Right cardiac atrium (tissue), 5 donors: ENCODE measurements around the gene TTC39C. TPM values are rescaled to one million over a fixed set of nuclear protein-coding genes. Genes with fewer than 3 reads are reported as not detected.
A peak's percentile ranks its signal among the peaks of the same experiment; 100 is the strongest.
"Not testable (repeated sequence)": the region's sequence is repeated elsewhere in the genome, so short reads cannot be mapped to it uniquely, and the experiment has no call there.

ENCODE experiments used
- ATAC-seq, 2 donors: fragments of 200-7000 bp; cut with Tn5 transposase; one replicate each; pipeline versions ENCODE4 v1.8.0 to v1.9.1; 2020; ENCODE audit warnings: moderate library complexity in 2 of 2, mild to moderate bottlenecking in 1 of 2
- DNase-seq, 3 donors: peaks; one replicate each; pipeline ENCODE4 v3.0.0-alpha.2; 2020
- H3K27ac ChIP-seq: one replicate; pipeline ENCODE4 v1.5.1; 2013; ENCODE audit warnings: mild to moderate bottlenecking, low read length, control low read depth, moderate library complexity
- H3K27me3 ChIP-seq: one replicate; pipeline ENCODE4 v1.6.1; 2013; ENCODE audit not compliant: control insufficient read depth, insufficient read depth
- H3K4me1 ChIP-seq: one replicate; pipeline ENCODE4 v1.6.1; 2013; ENCODE audit warnings: low read length; ENCODE audit not compliant: control insufficient read depth, insufficient read depth
- H3K4me3 ChIP-seq: one replicate; pipeline ENCODE4 v1.5.1; 2013; ENCODE audit warnings: low read length, control low read depth
- H3K9me3 ChIP-seq: one replicate; pipeline ENCODE4 v1.6.1; 2013; ENCODE audit warnings: low read length; ENCODE audit not compliant: control insufficient read depth
- WGBS: extraction: QIAGEN DNeasy Blood & Tissue Kit; methylation state at CpG from one replicate; pipeline ENCODE4 v1.1.7; 2013; 5-methylcytosine and 5-hydroxymethylcytosine counted together
- intact Hi-C, 4 donors: fragments of 100-400 bp; cut with DNase I; formaldehyde crosslinking; loops; one replicate each; pipeline versions ENCODE4 v1.11.0 to v1.14.0; 2022 to 2023
- polyA plus RNA-seq: library from polyadenylated mRNA; stranded (reverse); fragments of 200-250 nt; gene quantifications from one replicate; pipeline ENCODE4 v1.2.3, GENCODE V29; 2013
- total RNA-seq, 4 donors: library from RNA; stranded (reverse); fragmentation: NEBNext Ultra II Directional; extraction: Animal tissue kit (Norgen Biotek cat#: 25700); gene quantifications; one replicate each; pipeline ENCODE4 v1.2.1, GENCODE V29; 2021
- donor health status: healthy with polysubstance abuse.
- donor health status: DM: no; HTN: yes; CAD: no.
- donor health status: DM: no; HTN: no; CAD: no.
- donor health status: DM: no; HTN: yes; CAD: no; lungs with severe emphysema.
- donor health status: DM: yes; HTN: yes; CAD: no.

Gene TTC39C
- total and polyA plus RNA-seq, 5 donors, result 2.8 to 11.0 (median 5.4) TPM

DNA sequence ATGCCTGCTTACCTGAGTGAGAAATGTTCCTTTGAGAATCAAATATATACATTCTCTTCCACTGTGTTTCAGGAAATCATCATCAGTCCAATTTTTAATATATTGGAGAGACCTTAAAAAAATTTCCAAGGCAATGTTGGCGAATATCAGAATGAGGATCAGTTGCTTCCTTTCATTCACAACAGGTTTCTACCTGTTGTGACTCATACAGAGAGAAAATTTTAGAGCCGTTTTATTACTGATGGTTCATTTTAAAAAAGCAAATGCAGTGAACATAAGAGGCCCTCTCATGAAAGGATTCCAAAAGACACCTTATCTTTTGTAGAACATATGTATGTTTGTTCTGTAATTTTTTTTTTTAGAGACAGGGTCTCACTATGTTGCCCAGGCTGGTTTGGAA is 42.0 kb downstream of the TTC39C start:
- no peak for ATAC-seq
- 85% methylated on average over 2 of the region's 2 CpGs for WGBS
- Histone ChIP-seq H3K9me3 (no peaks in the 10 kb centered on the region), H3K4me1 (no peaks in the 10 kb centered on the region), H3K4me3 (no peak overlapping the region), H3K27me3 (no peaks in the 10 kb centered on the region), H3K27ac (no peak overlapping the region)
- intact Hi-C loops, result no loop called here
- no peak for DNase-seq

DNA sequence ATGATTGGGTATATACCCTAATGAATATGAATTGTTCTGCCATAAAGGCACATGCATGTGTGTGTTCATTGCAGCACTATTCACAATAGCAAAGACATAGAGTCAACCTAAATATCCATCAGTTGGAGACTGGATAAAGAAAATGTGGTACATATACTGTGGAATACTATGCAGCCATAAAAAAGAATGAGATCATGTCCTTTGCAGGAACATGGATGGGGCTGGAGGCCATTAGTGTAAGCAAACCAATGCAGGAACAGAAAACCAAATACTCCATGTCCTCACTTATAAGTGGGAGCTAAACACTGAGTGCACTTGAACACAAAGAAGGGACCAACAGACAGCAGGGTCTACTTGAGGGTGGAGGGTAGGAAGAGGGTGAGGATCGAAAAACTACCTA is 43.2 kb downstream of the TTC39C start:
- Histone ChIP-seq H3K4me1 (no peaks in the 10 kb centered on the region), H3K27me3 (no peaks in the 10 kb centered on the region), H3K9me3 (no peaks in the 10 kb centered on the region), H3K27ac (no peak overlapping the region), H3K4me3 (no peak overlapping the region)
- ATAC-seq, result no peak
- DNase-seq, result no peak
- WGBS, result 94% methylated on average over 1 of the region's 1 CpG
- intact Hi-C loops, result no loop called here

DNA sequence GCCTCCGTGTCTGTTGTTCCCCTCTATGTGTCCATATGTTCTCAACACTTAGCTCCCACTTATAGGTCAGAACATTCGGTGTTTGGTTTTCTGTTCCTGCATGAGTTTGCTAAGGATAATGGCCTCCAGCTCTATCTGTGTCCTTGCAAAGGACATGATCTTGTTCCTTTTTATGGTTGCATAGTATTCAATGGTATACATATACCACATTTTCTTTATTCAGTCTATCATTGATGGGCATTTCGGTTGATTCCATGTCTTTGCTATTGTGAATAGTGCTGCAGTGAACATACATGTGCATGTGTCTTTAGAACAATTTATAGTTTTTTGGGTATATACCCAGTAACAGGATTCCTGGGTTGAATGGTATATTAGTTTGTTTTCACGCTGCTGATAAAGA is 44.8 kb downstream of the TTC39C start:
- H3K27ac ChIP-seq, H3K9me3 ChIP-seq, H3K4me1 ChIP-seq, H3K4me3 ChIP-seq, ATAC-seq, intact Hi-C loops, H3K27me3 ChIP-seq, DNase-seq: not testable (repeated sequence)
- WGBS, result 98% methylated on average over 4 of the region's 4 CpGs

DNA sequence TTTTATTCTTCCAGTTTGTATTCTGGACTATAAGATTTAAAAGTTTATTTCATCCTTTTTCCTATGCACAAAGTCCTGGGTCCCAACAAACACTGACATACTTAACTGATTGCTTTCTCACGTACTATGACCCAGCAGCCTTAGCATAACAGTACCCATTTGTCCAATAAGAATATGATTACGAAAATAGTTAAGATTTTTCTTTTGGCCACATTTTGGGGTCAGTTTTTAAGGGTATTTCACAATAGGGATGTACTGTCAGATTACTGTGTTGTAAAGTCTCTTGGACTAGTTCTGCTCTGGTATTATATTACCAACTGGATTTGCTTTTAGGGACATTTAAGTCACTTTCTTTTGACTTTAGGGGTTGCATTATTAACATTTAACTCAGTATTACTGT is 46.1 kb downstream of the TTC39C start:
- H3K27me3 ChIP-seq, result no peaks in the 10 kb centered on the region
- no peaks in the 10 kb centered on the region for H3K4me1 ChIP-seq
- no peak overlapping the region for H3K27ac ChIP-seq
- DNase-seq, result no peak
- no peaks in the 10 kb centered on the region for H3K9me3 ChIP-seq
- intact Hi-C loops, result no loop called here
- 65% methylated on average over 2 of the region's 2 CpGs for WGBS
- H3K4me3 ChIP-seq, result no peak overlapping the region
- ATAC-seq, result peak; percentile 54 to 62

DNA sequence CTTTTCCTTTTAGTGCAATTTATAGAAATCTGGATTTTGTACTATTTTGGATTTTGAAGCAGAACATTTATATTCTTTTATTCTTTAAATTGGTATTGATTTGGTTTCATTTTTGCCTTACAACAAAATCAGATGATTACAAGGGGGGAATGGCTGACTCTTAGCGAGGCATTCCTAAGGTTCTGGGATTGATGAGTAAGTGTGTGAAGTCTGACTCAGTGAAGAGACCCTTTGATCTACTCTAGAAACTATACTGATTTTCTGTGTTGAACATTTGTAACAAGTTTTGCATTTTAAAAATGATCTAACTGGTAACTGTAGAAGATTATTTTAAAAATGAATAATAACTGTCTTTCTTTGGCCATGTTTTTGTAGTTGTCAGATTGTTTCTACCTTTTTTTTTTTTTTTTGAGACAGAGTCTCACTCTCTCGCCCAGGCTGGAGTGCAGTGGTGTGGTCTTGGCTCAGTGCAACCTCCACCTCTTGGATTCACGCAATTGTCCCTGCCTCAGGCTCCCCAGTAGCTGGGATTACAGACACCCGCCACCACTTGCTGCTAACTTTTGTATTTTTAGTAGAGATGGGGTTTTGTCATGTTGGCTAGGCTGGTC is 48.7 kb downstream of the TTC39C start:
- no peak overlapping the region for H3K27ac ChIP-seq
- intact Hi-C loops, result no loop called here
- ATAC-seq, result no peak
- H3K27me3 ChIP-seq, result no peaks in the 10 kb centered on the region
- no peaks in the 10 kb centered on the region for H3K4me1 ChIP-seq
- H3K9me3 ChIP-seq, result no peaks in the 10 kb centered on the region
- H3K4me3 ChIP-seq, result no peak overlapping the region
- DNase-seq, result no peak
- WGBS, result 94% methylated on average over 4 of the region's 4 CpGs

DNA sequence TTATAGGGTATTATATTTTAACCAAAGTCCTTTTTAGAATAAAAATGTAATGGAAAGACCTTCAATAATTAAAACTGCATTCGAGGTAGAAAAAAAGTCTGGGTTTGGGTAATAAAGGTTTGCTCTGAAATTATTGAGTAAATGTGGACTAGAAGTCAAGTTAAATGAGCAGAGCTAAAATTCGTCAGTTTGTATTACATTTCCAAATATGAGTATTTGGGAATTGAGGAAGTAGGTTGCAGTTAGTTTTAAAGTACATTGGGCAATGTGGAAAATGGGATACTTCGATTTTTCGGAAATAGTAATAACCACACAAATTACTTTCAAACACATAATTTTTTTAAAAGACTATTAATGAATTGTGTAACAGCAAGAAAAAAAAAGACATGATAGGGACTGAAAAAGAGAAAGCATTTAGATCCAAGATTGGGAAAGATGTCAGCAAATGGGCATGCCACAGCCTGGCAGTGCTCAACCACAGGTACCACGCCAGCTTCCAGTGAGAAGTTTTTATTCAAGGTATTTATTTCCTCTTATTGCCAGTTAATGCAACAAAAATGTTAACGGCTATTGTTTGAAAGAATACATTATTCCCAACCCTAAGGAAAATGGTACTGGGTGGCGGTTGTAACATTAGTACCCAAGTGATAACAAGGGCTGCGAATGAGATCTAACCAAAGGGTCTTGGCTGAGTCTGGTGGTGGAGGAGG is 50.0 kb downstream of the TTC39C start:
- Histone ChIP-seq H3K9me3 (no peaks in the 10 kb centered on the region), H3K4me1 (no peaks in the 10 kb centered on the region), H3K4me3 (no peak overlapping the region), H3K27me3 (no peaks in the 10 kb centered on the region), H3K27ac (no peak overlapping the region)
- intact Hi-C loops, result no loop called here
- DNase-seq (no peak), ATAC-seq (no peak)
- 91% methylated on average over 8 of the region's 8 CpGs for WGBS

DNA sequence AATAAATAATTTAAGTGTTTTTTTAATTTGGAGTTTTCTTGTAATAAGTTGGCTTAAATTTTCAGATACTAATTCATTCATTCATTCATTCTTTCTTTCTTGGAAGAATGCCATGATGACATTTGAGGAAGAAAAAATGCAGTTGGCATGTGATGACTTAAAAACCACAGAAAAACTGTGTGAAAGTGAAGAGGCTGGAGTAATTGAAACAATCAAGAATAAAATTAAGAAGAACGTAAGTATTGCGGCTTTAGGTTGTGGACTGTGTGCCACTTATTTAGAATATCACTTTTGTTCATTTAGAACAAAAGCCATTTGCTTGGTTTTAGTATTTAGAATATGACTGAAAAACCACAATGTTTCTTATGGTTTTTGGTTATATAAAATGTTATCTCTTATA is 51.4 kb downstream of the TTC39C start:
- Histone ChIP-seq H3K9me3 (no peaks in the 10 kb centered on the region), H3K4me1 (no peaks in the 10 kb centered on the region), H3K4me3 (no peak overlapping the region), H3K27ac (no peak overlapping the region), H3K27me3 (no peaks in the 10 kb centered on the region)
- 95% methylated on average over 2 of the region's 2 CpGs for WGBS
- DNase-seq (no peak), ATAC-seq (no peak)
- intact Hi-C loops, result no loop called here

DNA sequence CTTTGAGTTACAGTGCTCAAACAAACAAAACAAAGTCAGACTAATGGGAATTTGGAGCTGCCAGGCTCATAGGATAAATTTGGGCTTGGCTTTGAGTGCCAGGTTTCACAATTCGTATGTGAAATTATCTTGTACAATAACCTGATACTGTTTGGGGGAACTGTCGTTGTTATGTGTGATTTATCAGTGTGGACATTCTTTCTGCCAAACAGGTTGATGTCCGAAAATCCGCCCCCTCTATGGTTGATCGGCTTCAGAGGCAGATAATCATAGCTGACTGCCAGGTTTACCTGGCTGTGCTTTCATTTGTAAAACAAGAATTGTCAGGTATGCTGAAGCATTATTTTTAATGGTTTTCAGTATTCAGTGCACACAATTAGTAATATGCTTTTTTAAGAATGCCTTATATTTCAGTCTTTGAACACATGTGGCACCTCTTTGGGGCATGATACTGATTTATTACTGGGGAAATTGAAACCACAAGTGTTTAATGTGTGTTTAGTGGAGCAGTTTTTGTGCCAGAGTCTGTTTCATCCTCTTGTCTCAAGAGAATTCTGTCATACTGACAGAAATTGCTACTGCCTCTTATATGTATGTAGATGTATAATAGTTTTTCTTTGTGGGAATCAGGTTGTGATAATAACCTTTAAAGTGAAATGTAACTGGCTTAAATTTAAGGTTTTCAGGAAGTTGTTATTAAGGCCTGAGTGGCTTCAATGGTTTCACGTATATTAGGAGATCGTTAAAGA is 54.6 kb downstream of the TTC39C start:
- WGBS, result 70% methylated on average over 7 of the region's 7 CpGs
- Histone ChIP-seq H3K4me1 (no peaks in the 10 kb centered on the region), H3K4me3 (no peak overlapping the region), H3K9me3 (no peaks in the 10 kb centered on the region), H3K27me3 (no peaks in the 10 kb centered on the region), H3K27ac (no peak overlapping the region)
- intact Hi-C loops, result no loop called here
- ATAC-seq (no peak), DNase-seq (no peak)

DNA sequence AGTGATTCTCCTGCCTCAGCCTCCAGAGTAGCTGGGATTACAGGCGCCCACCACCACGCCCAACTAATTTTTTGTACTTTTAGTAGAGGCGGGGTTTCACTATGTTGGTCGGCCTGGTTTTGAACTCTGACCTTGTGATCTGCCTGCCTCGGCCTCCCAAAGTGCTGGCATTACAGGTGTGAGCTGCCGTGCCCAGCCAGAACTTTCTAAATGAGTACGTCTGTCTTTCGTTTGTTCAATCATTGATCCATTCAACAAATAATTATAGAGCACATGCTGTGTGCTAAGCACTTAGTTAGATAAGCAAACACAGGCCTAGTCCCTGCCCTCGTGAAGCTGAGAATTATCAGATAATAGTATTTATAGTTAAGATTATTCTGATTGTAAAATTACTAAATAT is 56.5 kb downstream of the TTC39C start:
- intact Hi-C loops, result no loop called here
- Histone ChIP-seq H3K27me3 (no peaks in the 10 kb centered on the region), H3K27ac (no peak overlapping the region), H3K4me3 (no peak overlapping the region), H3K9me3 (no peaks in the 10 kb centered on the region), H3K4me1 (no peaks in the 10 kb centered on the region)
- DNase-seq, result no peak
- no peak for ATAC-seq
- WGBS, result 94% methylated on average over 9 of the region's 9 CpGs

DNA sequence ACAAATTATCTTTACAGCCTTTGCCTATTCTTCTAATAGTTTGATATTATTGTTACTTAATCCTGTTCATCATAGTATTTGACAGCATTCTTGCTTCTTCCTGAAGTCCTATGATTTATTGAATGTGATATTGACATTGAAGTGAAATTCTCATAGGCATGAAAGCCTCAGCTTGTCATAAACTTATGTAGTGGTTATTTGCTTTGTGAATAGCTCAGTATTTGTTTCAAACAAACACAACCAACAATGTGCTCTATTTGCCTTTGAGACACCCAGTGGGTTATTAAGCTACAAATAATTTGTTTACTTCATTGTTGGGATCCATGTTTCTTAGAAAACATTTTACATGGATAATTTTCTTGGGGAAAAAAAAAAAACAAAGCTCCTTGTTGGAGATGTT is 57.2 kb downstream of the TTC39C start:
- no peaks in the 10 kb centered on the region for H3K4me1 ChIP-seq
- no peak overlapping the region for H3K27ac ChIP-seq
- no peak overlapping the region for H3K4me3 ChIP-seq
- DNase-seq, result no peak
- intact Hi-C loops, result no loop called here
- no peaks in the 10 kb centered on the region for H3K27me3 ChIP-seq
- H3K9me3 ChIP-seq, result no peaks in the 10 kb centered on the region
- no peak for ATAC-seq

DNA sequence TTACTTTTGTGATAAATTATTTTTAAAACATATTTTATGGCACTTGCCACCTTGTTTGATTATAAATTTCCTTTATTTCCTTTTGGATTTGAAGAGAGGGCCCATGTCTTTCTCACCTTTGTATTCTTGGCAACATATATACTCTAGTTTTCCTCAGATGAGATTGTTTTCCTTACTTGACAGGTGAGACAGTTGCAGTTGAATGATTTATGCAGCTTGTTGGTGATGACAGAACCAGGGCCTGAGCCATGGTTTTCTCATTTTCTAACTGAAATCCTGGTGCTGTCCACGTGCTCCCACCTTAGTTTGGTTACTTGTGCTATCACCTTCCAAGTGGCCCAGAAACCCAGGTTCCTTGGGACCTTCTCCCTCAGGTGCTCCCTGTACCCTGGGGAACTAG is 58.2 kb downstream of the TTC39C start:
- DNase-seq (no peak), ATAC-seq (no peak)
- H3K4me1 ChIP-seq, result no peaks in the 10 kb centered on the region
- H3K4me3 ChIP-seq, result no peak overlapping the region
- no peaks in the 10 kb centered on the region for H3K9me3 ChIP-seq
- no peak overlapping the region for H3K27ac ChIP-seq
- no peaks in the 10 kb centered on the region for H3K27me3 ChIP-seq
- 94% methylated on average over 1 of the region's 1 CpG for WGBS
- intact Hi-C loops, result no loop called here
